Measurements from ENCODE around the gene MACROD2. TPM values are rescaled to one million over a fixed set of nuclear protein-coding genes. Genes with fewer than 3 reads are reported as not detected.

The MACROD2 gene
- total RNA-seq, 1 experiment from 2014 or later: 1.6 TPM

GRCh38 chr20:15406072-15406471 lies 1410.8 kb downstream of the MACROD2 start:
- no peaks in the 10 kb centered on the region for H3K79me2 ChIP-seq (ENCODE audit: insufficient read depth, low read length)
- H2AFZ ChIP-seq (ENCODE audit: low read length): no peak overlapping the region
- no peak overlapping the region for H3K4me2 ChIP-seq (ENCODE audit: insufficient read depth, insufficient read length, low read length)
- H3K79me1 ChIP-seq (ENCODE audit: insufficient read depth, low read depth, low read length, poor library complexity, severe bottlenecking): no peaks in the 10 kb centered on the region
- H3K23ac ChIP-seq (ENCODE audit: insufficient read length, low read depth, low read length): no peak overlapping the region
- H2BK5ac ChIP-seq (ENCODE audit: insufficient read length, low read length): no peak overlapping the region
- H3K27ac ChIP-seq (ENCODE audit: insufficient read length, low read depth, low read length): no peak overlapping the region
- no peaks in the 10 kb centered on the region for H4K20me1 ChIP-seq (ENCODE audit: control insufficient read depth, insufficient read depth, insufficient read length)
- no peak overlapping the region for H3K56ac ChIP-seq (ENCODE audit: insufficient read length, low read depth, low read length)
- no peak for TF ChIP-seq CTCF (conservative IDR thresholded peaks at IDR 0.05)
- no CpG with 5 or more reads among the region's 3 CpGs for WGBS (ENCODE audit: extremely low coverage, insufficient read length, low lambda C conversion rate)
- H2BK12ac ChIP-seq (ENCODE audit: insufficient read length, low read depth, low read length): no peak overlapping the region
- no peaks in the 10 kb centered on the region for H3K23me2 ChIP-seq (ENCODE audit: insufficient read length, low read depth, low read length, poor library complexity, severe bottlenecking)
- H3K27ac Mint-ChIP-seq: no peak overlapping the region
- H3K27me3 ChIP-seq (ENCODE audit: insufficient read depth, low read length): no peaks in the 10 kb centered on the region
- H3K9me3 Mint-ChIP-seq: peaks cover 9% of the 10 kb centered on the region in 2 experiments; a peak in 3 of 5 replicates
- H4K8ac ChIP-seq (replicated peaks; ENCODE audit: insufficient read length, low read depth, low read length): no peak overlapping the region
- no peaks in the 10 kb centered on the region for H3K9me3 ChIP-seq (ENCODE audit: control insufficient read depth, low read depth, low read length)
- no peak overlapping the region for H3K18ac ChIP-seq (ENCODE audit: insufficient read length, low read depth, low read length)
- no peak overlapping the region for H4K91ac ChIP-seq (ENCODE audit: insufficient read length, low read depth, low read length)
- no peak overlapping the region for H3K14ac ChIP-seq (ENCODE audit: insufficient read depth, low read length)
- H3K4me1 ChIP-seq (ENCODE audit: insufficient read depth, low read length): no peaks in the 10 kb centered on the region
- H2BK20ac ChIP-seq (ENCODE audit: low read depth, low read length, poor library complexity, severe bottlenecking): no peak overlapping the region
- no peak overlapping the region for H2AK5ac ChIP-seq (ENCODE audit: insufficient read length, low read length)
- no peak overlapping the region for H3K4ac ChIP-seq (ENCODE audit: low read depth, low read length)
- H2BK120ac ChIP-seq (ENCODE audit: low read depth, low read length, poor library complexity, severe bottlenecking): no peak overlapping the region
- no peak overlapping the region for H4K5ac ChIP-seq (ENCODE audit: insufficient read length, low read depth, low read length)
- H3T11ph ChIP-seq (ENCODE audit: low read length): no peak overlapping the region
- peaks cover 0 to 9% (median 4%) of the 10 kb centered on the region in 3 experiments; a peak in 5 of 7 replicates for H3K36me3 Mint-ChIP-seq (ENCODE audit: insufficient read depth in 1 of 3, low read depth in 3 of 3)
- H2BK15ac ChIP-seq (ENCODE audit: low read depth, low read length): no peak overlapping the region
- no peak overlapping the region for H3K4me3 Mint-ChIP-seq
- DNase-seq: no peak
- H3K27me3 Mint-ChIP-seq (ENCODE audit: low read depth): no peaks in the 10 kb centered on the region
- H3K9ac ChIP-seq (ENCODE audit: extremely low read depth, insufficient read length, low read length): no peak overlapping the region
- H3K4me1 Mint-ChIP-seq: peaks cover 7 to 8% of the 10 kb centered on the region in 2 experiments; a peak in 3 of 4 replicates

Data from H9 (cell line).